Measurements from ENCODE around the gene SLC9A3. TPM values are rescaled to one million over a fixed set of nuclear protein-coding genes. Genes with fewer than 3 reads are reported as not detected.
A peak's percentile ranks its signal among the peaks of the same experiment; 100 is the strongest.

SLC9A3 gene
- total and polyA plus RNA-seq, 2 of the 13 experiments (the other 11 are each of a cell fraction or from before 2014, with no cell fraction given), result 1.5 to 1.8 TPM

- TF ChIP-seq, protein P1, sequence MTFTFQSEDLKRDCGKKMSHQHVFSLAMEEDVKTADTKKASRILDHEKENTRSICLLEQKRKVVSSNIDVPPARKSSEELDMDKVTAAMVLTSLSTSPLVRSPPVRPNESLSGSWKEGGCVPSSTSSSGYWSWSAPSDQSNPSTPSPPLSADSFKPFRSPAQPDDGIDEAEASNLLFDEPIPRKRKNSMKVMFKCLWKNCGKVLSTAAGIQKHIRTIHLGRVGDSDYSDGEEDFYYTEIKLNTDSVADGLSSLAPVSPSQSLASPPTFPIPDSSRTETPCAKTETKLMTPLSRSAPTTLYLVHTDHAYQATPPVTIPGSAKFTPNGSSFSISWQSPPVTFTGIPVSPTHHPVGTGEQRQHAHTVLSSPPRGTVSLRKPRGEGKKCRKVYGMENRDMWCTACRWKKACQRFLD (CRISPR knock-in tag; IDR thresholded peaks at IDR 0.05; ENCODE audit: borderline replicate concordance), result no peak
- TF ChIP-seq HNF1A (IDR thresholded peaks at IDR 0.05; ENCODE audit: low read depth) (no peak), HNF1A (CRISPR knock-in tag; IDR thresholded peaks at IDR 0.05; ENCODE audit: borderline replicate concordance) (no peak), SPEN (CRISPR knock-in tag; IDR thresholded peaks at IDR 0.05; ENCODE audit: low read depth) (peak; percentile 50; the same call in 1 of the 2 replicates), PHF21A (CRISPR knock-in tag; IDR thresholded peaks at IDR 0.05) (no peak), NRL (CRISPR knock-in tag; IDR thresholded peaks at IDR 0.05; ENCODE audit: borderline replicate concordance) (no peak), POLR2G (IDR thresholded peaks at IDR 0.05; ENCODE audit: low read depth, low read length) (no peak), FOXA3 (CRISPR knock-in tag; IDR thresholded peaks at IDR 0.05) (0 out of 2 replicates have a peak, but pooled peaks have one; percentile 12), ZNF362 (CRISPR knock-in tag; IDR thresholded peaks at IDR 0.05; ENCODE audit: borderline replicate concordance) (peak; percentile 57; the same call in 1 of the 2 replicates), STAT5B (CRISPR knock-in tag; IDR thresholded peaks at IDR 0.05) (no peak), ARNTL (CRISPR knock-in tag; IDR thresholded peaks at IDR 0.05) (no peak), CHCHD3 (CRISPR knock-in tag; IDR thresholded peaks at IDR 0.05) (no peak), ZNF768 (CRISPR knock-in tag; IDR thresholded peaks at IDR 0.05) (no peak), ZNF589 (CRISPR knock-in tag; conservative IDR thresholded peaks at IDR 0.05) (no peak), ZNF33A (CRISPR knock-in tag; IDR thresholded peaks at IDR 0.05; ENCODE audit: borderline replicate concordance) (no peak), ZNF343 (CRISPR knock-in tag; IDR thresholded peaks at IDR 0.05) (no peak)
- TF ChIP-seq, protein P2, sequence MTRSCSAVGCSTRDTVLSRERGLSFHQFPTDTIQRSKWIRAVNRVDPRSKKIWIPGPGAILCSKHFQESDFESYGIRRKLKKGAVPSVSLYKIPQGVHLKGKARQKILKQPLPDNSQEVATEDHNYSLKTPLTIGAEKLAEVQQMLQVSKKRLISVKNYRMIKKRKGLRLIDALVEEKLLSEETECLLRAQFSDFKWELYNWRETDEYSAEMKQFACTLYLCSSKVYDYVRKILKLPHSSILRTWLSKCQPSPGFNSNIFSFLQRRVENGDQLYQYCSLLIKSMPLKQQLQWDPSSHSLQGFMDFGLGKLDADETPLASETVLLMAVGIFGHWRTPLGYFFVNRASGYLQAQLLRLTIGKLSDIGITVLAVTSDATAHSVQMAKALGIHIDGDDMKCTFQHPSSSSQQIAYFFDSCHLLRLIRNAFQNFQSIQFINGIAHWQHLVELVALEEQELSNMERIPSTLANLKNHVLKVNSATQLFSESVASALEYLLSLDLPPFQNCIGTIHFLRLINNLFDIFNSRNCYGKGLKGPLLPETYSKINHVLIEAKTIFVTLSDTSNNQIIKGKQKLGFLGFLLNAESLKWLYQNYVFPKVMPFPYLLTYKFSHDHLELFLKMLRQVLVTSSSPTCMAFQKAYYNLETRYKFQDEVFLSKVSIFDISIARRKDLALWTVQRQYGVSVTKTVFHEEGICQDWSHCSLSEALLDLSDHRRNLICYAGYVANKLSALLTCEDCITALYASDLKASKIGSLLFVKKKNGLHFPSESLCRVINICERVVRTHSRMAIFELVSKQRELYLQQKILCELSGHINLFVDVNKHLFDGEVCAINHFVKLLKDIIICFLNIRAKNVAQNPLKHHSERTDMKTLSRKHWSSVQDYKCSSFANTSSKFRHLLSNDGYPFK (CRISPR knock-in tag; IDR thresholded peaks at IDR 0.05; ENCODE audit: borderline replicate concordance), result no peak
Observed at GRCh38 chr5:556909-557441, 32.7 kb upstream of the SLC9A3 start (continued).

Measured in HepG2 (cell line).